HEK293 (cell line): ENCODE data around the gene GLYATL3.

Source experiments
- CTCF ChIA-PET: fragments of 350-600 bp; formaldehyde crosslinking; extraction: SDS; loops from one replicate; lab custom pipeline; 2021; ENCODE audit warnings: antibody characterized with exemption; lab: Yijun Ruan, JAX
- POLR2A ChIA-PET: fragments of 300-600 bp; formaldehyde crosslinking; extraction: SDS; loops from one replicate; lab custom pipeline; 2020; ENCODE audit warnings: antibody characterized with exemption, inconsistent platforms; lab: Yijun Ruan, JAX
- H3K27ac ChIP-seq: fragments of 200-500 bp; sonication (Bioruptor generic); 2 replicates; pipeline ENCODE4 v1.5.1; 2014; ENCODE audit warnings: low read depth, low read length, control low read depth, inconsistent platforms; ENCODE audit errors: extremely low read depth
- H3K36me3 ChIP-seq, 2 experiments: fragments of 200-500 bp in 1 of 2; sonication (Bioruptor generic) in 1 of 2; 1 replicate in 1 of 2; 2 replicates in 1 of 2; pipeline ENCODE4 v1.5.1; 2014 to 2017; ENCODE audit warnings: inconsistent platforms in 2 of 2, low read length in 2 of 2; ENCODE audit not compliant: control insufficient read depth in 2 of 2, insufficient read depth in 1 of 2
- H3K4me1 ChIP-seq: fragments of 200-500 bp; sonication (Bioruptor generic); 2 replicates; pipeline ENCODE4 v1.5.1; 2014; ENCODE audit warnings: mild to moderate bottlenecking, low read length, inconsistent platforms; ENCODE audit not compliant: control insufficient read depth, insufficient read depth
- H3K4me3 ChIP-seq: 2 replicates; pipeline ENCODE4 v1.5.1; 2011; ENCODE audit warnings: low read depth, mild to moderate bottlenecking, control low read depth, low read length, moderate library complexity
- H3K9me3 ChIP-seq: fragments of 200-500 bp; sonication (Bioruptor generic); 2 replicates; pipeline ENCODE4 v1.5.1; 2014; ENCODE audit warnings: low read depth, low read length, inconsistent platforms; ENCODE audit not compliant: control insufficient read depth, insufficient read depth
- CTCF ChIP-seq: fragments of 450-650 bp; formaldehyde crosslinking; IDR thresholded peaks from 2 replicates; pipeline ENCODE4 v1.5.1; 2016; ENCODE audit warnings: missing biosample characterization, missing genetic modification characterization
- FEZF1 ChIP-seq: fragments of 450-650 bp; formaldehyde crosslinking; IDR thresholded peaks from 2 replicates; pipeline ENCODE4 v1.5.1; 2016; ENCODE audit warnings: missing biosample characterization, missing genetic modification characterization
- HOXA7 ChIP-seq: sonication (generic); formaldehyde crosslinking; IDR thresholded peaks from 2 replicates; pipeline ENCODE4 v1.8.1; 2022; ENCODE audit warnings: missing genetic modification reagents, borderline replicate concordance
- SP3 ChIP-seq: fragments of 450-650 bp; formaldehyde crosslinking; IDR thresholded peaks from 2 replicates; pipeline ENCODE4 v1.5.1; 2016; ENCODE audit warnings: missing biosample characterization, missing genetic modification characterization
- YY1 ChIP-seq: fragments of 450-650 bp; formaldehyde crosslinking; IDR thresholded peaks from 2 replicates; pipeline ENCODE4 v1.5.1; 2018; ENCODE audit warnings: missing biosample characterization, missing genetic modification characterization
- ZBTB20 ChIP-seq: fragments of 450-650 bp; formaldehyde crosslinking; IDR thresholded peaks from 2 replicates; pipeline ENCODE4 v1.5.1; 2016; ENCODE audit warnings: missing biosample characterization, missing genetic modification characterization
- ZFP69B ChIP-seq: fragments of 450-650 bp; formaldehyde crosslinking; IDR thresholded peaks from 2 replicates; pipeline ENCODE4 v1.5.1; 2016; ENCODE audit warnings: missing biosample characterization, missing genetic modification characterization
- ZNF10 ChIP-seq: fragments of 450-650 bp; formaldehyde crosslinking; IDR thresholded peaks from 2 replicates; pipeline ENCODE4 v1.5.1; 2017; ENCODE audit warnings: missing biosample characterization, missing genetic modification characterization
- ZNF121 ChIP-seq: fragments of 450-650 bp; formaldehyde crosslinking; IDR thresholded peaks from 2 replicates; pipeline ENCODE4 v1.5.1; 2016; ENCODE audit warnings: missing biosample characterization, missing genetic modification characterization
- ZNF140 ChIP-seq: fragments of 450-650 bp; formaldehyde crosslinking; IDR thresholded peaks from 2 replicates; pipeline ENCODE4 v1.5.1; 2016; ENCODE audit warnings: missing biosample characterization, missing genetic modification characterization
- ZNF239 ChIP-seq: fragments of 450-650 bp; formaldehyde crosslinking; IDR thresholded peaks from 2 replicates; pipeline ENCODE4 v1.5.1; 2016; ENCODE audit warnings: missing biosample characterization, missing genetic modification characterization
- ZNF366 ChIP-seq: fragments of 450-650 bp; formaldehyde crosslinking; conservative IDR thresholded peaks from 2 replicates; pipeline ENCODE4 v1.5.1; 2016; ENCODE audit warnings: missing biosample characterization, missing genetic modification characterization
- ZNF391 ChIP-seq: fragments of 450-650 bp; formaldehyde crosslinking; IDR thresholded peaks from 2 replicates; pipeline ENCODE4 v1.5.1; 2016; ENCODE audit warnings: low read depth, missing biosample characterization, missing genetic modification characterization, borderline replicate concordance
- ZNF513 ChIP-seq: fragments of 450-650 bp; IDR thresholded peaks from 2 replicates; pipeline ENCODE4 v1.5.1; 2018; ENCODE audit warnings: missing biosample characterization, missing genetic modification characterization
- ZNF561 ChIP-seq: fragments of 450-650 bp; IDR thresholded peaks from 2 replicates; pipeline ENCODE4 v1.5.1; 2018; ENCODE audit warnings: missing biosample characterization, missing genetic modification characterization, borderline replicate concordance
- ZNF571 ChIP-seq: fragments of 450-650 bp; formaldehyde crosslinking; IDR thresholded peaks from 2 replicates; pipeline ENCODE4 v1.5.0; 2017; ENCODE audit warnings: missing biosample characterization, missing genetic modification characterization
- ZNF596 ChIP-seq: fragments of 450-650 bp; IDR thresholded peaks from 2 replicates; pipeline ENCODE4 v1.5.0; 2018; ENCODE audit warnings: missing biosample characterization, mild to moderate bottlenecking, missing genetic modification characterization, moderate library complexity
- ZNF621 ChIP-seq: fragments of 450-650 bp; formaldehyde crosslinking; IDR thresholded peaks from 2 replicates; pipeline ENCODE4 v1.5.1; 2017; ENCODE audit warnings: missing biosample characterization, missing genetic modification characterization
- ZNF629 ChIP-seq: fragments of 450-650 bp; formaldehyde crosslinking; IDR thresholded peaks from 2 replicates; pipeline ENCODE4 v1.5.1; 2017; ENCODE audit warnings: missing biosample characterization, missing genetic modification characterization
- ZNF664 ChIP-seq: fragments of 450-650 bp; formaldehyde crosslinking; IDR thresholded peaks from 2 replicates; pipeline ENCODE4 v1.5.1; 2016; ENCODE audit warnings: missing biosample characterization, missing genetic modification characterization
- ZNF747 ChIP-seq: fragments of 450-650 bp; formaldehyde crosslinking; IDR thresholded peaks from 2 replicates; pipeline ENCODE4 v1.5.1; 2016; ENCODE audit warnings: missing biosample characterization, missing genetic modification characterization
- ZNF830 ChIP-seq: fragments of 450-650 bp; IDR thresholded peaks from 2 replicates; pipeline ENCODE4 v1.5.0; 2018; ENCODE audit warnings: missing biosample characterization, missing genetic modification characterization, low read depth, mild to moderate bottlenecking, moderate library complexity
- ZNF837 ChIP-seq: fragments of 450-650 bp; formaldehyde crosslinking; IDR thresholded peaks from 2 replicates; pipeline ENCODE4 v1.5.1; 2016; ENCODE audit warnings: missing biosample characterization, missing genetic modification characterization
- ZXDB ChIP-seq: fragments of 450-650 bp; formaldehyde crosslinking; IDR thresholded peaks from 2 replicates; pipeline ENCODE4 v1.5.1; 2016; ENCODE audit warnings: missing biosample characterization, missing genetic modification characterization
- TF ChIP-seq, protein P1 (sequence below): fragments of 450-650 bp; formaldehyde crosslinking; IDR thresholded peaks from 2 replicates; pipeline ENCODE4 v1.5.1; 2017; ENCODE audit warnings: missing biosample characterization, missing genetic modification characterization
- TF ChIP-seq, protein P2 (sequence below): fragments of 450-650 bp; formaldehyde crosslinking; conservative IDR thresholded peaks from 2 replicates; pipeline ENCODE4 v1.5.1; 2016; ENCODE audit warnings: low read depth, missing biosample characterization, missing genetic modification characterization
- TF ChIP-seq, protein P3 (sequence below): fragments of 450-650 bp; formaldehyde crosslinking; IDR thresholded peaks from 2 replicates; pipeline ENCODE4 v1.5.1; 2016; ENCODE audit warnings: missing biosample characterization, missing genetic modification characterization, borderline replicate concordance

Gene GLYATL3

GRCh38 chr6:49499126-49499525, 597 bp upstream of the GLYATL3 start:
- Histone ChIP-seq H3K4me1 (no peaks in the 10 kb centered on the region), H3K9me3 (no peaks in the 10 kb centered on the region), H3K36me3 (peaks cover 0 to 4% of the 10 kb centered on the region in 2 experiments; a peak in 1 of 3 replicates), H3K4me3 (no peak overlapping the region), H3K27ac (no peak overlapping the region)
- no peak for TF ChIP-seq SP3
- no peak for TF ChIP-seq CTCF (tag by site-specific recombination)
- TF ChIP-seq ZNF596 (tag by site-specific recombination): no peak
- TF ChIP-seq, protein P1, sequence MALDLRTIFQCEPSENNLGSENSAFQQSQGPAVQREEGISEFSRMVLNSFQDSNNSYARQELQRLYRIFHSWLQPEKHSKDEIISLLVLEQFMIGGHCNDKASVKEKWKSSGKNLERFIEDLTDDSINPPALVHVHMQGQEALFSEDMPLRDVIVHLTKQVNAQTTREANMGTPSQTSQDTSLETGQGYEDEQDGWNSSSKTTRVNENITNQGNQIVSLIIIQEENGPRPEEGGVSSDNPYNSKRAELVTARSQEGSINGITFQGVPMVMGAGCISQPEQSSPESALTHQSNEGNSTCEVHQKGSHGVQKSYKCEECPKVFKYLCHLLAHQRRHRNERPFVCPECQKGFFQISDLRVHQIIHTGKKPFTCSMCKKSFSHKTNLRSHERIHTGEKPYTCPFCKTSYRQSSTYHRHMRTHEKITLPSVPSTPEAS (tag by site-specific recombination): no peak
- TF ChIP-seq ZNF10: no peak
- no peak for TF ChIP-seq ZBTB20
- TF ChIP-seq, protein P2, sequence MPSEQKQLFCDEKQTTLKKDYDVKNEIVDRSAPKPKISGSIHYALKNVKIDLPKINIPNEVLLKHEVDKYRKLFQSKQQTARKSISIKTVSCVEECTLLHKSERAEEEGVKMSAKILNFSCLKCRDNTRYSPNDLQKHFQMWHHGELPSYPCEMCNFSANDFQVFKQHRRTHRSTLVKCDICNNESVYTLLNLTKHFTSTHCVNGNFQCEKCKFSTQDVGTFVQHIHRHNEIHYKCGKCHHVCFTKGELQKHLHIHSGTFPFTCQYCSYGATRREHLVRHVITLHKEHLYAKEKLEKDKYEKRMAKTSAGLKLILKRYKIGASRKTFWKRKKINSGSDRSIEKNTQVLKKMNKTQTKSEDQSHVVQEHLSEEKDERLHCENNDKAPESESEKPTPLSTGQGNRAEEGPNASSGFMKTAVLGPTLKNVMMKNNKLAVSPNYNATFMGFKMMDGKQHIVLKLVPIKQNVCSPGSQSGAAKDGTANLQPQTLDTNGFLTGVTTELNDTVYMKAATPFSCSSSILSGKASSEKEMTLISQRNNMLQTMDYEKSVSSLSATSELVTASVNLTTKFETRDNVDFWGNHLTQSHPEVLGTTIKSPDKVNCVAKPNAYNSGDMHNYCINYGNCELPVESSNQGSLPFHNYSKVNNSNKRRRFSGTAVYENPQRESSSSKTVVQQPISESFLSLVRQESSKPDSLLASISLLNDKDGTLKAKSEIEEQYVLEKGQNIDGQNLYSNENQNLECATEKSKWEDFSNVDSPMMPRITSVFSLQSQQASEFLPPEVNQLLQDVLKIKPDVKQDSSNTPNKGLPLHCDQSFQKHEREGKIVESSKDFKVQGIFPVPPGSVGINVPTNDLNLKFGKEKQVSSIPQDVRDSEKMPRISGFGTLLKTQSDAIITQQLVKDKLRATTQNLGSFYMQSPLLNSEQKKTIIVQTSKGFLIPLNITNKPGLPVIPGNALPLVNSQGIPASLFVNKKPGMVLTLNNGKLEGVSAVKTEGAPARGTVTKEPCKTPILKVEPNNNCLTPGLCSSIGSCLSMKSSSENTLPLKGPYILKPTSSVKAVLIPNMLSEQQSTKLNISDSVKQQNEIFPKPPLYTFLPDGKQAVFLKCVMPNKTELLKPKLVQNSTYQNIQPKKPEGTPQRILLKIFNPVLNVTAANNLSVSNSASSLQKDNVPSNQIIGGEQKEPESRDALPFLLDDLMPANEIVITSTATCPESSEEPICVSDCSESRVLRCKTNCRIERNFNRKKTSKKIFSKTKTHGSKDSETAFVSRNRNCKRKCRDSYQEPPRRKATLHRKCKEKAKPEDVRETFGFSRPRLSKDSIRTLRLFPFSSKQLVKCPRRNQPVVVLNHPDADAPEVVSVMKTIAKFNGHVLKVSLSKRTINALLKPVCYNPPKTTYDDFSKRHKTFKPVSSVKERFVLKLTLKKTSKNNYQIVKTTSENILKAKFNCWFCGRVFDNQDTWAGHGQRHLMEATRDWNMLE (tag by site-specific recombination): no peak
- no peak for TF ChIP-seq ZNF391 (tag by site-specific recombination)
- TF ChIP-seq ZNF366 (tag by site-specific recombination): no peak
- no peak for TF ChIP-seq HOXA7 (CRISPR knock-in tag)
- TF ChIP-seq ZNF239 (tag by site-specific recombination): no peak
- ChIA-PET POLR2A (no interaction called here), CTCF (interaction anchor here (0.6 to 0.7 kb wide), 2 partner anchors 433 to 1590 kb away, joined by 3 to 4 read pairs; no protein-coding TSS in a partner anchor)

DNA sequence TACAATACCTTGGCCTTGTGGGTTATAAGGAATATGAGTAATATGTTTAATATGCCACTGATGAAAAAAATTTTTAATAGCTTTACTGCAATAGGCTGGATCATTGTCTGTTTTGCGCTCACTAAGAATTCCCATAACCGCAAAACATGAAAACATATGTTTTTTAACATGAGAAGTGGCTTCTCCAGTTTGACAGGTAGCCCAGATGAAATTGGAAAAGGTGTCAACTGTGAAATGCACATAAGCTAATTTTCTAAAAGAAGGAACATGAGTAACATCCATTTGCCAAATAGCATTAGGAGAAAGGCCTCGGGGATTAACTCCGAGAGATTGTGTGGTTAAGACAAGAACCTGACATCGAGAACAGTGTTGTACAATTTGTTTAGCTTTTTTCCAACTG, 4.9 kb downstream of the GLYATL3 start:
- no peaks in the 10 kb centered on the region for H3K4me1 ChIP-seq
- ChIA-PET POLR2A (no interaction called here), CTCF (no interaction called here)

More for the DNA sequence above, 4.9 kb downstream of the GLYATL3 start:
- Histone ChIP-seq H3K9me3 (no peaks in the 10 kb centered on the region), H3K36me3 (no peaks in the 10 kb centered on the region), H3K4me3 (no peak overlapping the region)
- TF ChIP-seq, protein P3, sequence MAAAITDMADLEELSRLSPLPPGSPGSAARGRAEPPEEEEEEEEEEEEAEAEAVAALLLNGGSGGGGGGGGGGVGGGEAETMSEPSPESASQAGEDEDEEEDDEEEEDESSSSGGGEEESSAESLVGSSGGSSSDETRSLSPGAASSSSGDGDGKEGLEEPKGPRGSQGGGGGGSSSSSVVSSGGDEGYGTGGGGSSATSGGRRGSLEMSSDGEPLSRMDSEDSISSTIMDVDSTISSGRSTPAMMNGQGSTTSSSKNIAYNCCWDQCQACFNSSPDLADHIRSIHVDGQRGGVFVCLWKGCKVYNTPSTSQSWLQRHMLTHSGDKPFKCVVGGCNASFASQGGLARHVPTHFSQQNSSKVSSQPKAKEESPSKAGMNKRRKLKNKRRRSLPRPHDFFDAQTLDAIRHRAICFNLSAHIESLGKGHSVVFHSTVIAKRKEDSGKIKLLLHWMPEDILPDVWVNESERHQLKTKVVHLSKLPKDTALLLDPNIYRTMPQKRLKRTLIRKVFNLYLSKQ (tag by site-specific recombination): no peak
- no peak for TF ChIP-seq ZNF121 (tag by site-specific recombination)
- no peak for TF ChIP-seq FEZF1 (tag by site-specific recombination)
- no peak for TF ChIP-seq ZNF664 (tag by site-specific recombination)
- no peak for TF ChIP-seq YY1 (tag by site-specific recombination)
- TF ChIP-seq ZNF621: no peak
- no peak for TF ChIP-seq ZNF747 (tag by site-specific recombination)
- TF ChIP-seq ZNF837: no peak
- no peak for TF ChIP-seq ZXDB
- TF ChIP-seq ZFP69B (tag by site-specific recombination): no peak
- no peak for TF ChIP-seq ZNF629
- TF ChIP-seq ZNF830 (tag by site-specific recombination): no peak
- no peak for TF ChIP-seq ZNF571 (tag by site-specific recombination)
- TF ChIP-seq ZNF513 (tag by site-specific recombination): no peak
- no peak for TF ChIP-seq ZNF561
- no peak for TF ChIP-seq ZNF140 (tag by site-specific recombination)
- TF ChIP-seq HOXA7 (CRISPR knock-in tag): no peak
- no peak for TF ChIP-seq ZNF10
- TF ChIP-seq, all 188 proteins: peak for 0
- no peak overlapping the region for H3K27ac ChIP-seq
